Peyer's patch (tissue), 4 donors: ENCODE measurements around the gene C7orf33.

ENCODE experiments used
- POLR2A ChIP-seq, 2 donors: fragments of 450-650 bp; IDR thresholded peaks; one replicate each; pipeline ENCODE4 v1.5.1; 2017; ENCODE audit warnings: antibody characterized with exemption in 2 of 2, mild to moderate bottlenecking in 2 of 2, moderate library complexity in 2 of 2
- TF ChIP-seq, protein P1 (sequence below), 6 experiments: fragments of 450-650 bp in 4 of 6; fragments of 200-600 bp in 2 of 6; sonication (generic) in 1 of 6; IDR thresholded peaks; one replicate each; pipeline ENCODE4 v1.5.1; 2017 to 2019; ENCODE audit warnings: antibody characterized with exemption in 6 of 6, mild to moderate bottlenecking in 3 of 6, moderate library complexity in 1 of 6

GRCh38 chr7:148588670-148589131 is 1.9 kb upstream of the C7orf33 start:
- TF ChIP-seq, protein P1, sequence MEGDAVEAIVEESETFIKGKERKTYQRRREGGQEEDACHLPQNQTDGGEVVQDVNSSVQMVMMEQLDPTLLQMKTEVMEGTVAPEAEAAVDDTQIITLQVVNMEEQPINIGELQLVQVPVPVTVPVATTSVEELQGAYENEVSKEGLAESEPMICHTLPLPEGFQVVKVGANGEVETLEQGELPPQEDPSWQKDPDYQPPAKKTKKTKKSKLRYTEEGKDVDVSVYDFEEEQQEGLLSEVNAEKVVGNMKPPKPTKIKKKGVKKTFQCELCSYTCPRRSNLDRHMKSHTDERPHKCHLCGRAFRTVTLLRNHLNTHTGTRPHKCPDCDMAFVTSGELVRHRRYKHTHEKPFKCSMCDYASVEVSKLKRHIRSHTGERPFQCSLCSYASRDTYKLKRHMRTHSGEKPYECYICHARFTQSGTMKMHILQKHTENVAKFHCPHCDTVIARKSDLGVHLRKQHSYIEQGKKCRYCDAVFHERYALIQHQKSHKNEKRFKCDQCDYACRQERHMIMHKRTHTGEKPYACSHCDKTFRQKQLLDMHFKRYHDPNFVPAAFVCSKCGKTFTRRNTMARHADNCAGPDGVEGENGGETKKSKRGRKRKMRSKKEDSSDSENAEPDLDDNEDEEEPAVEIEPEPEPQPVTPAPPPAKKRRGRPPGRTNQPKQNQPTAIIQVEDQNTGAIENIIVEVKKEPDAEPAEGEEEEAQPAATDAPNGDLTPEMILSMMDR (IDR thresholded peaks at IDR 0.05) = no peak
- TF ChIP-seq POLR2A (IDR thresholded peaks at IDR 0.05) = no peak
